KG1 (cell line): ENCODE measurements around the gene NUP214.
A peak's percentile ranks its signal among the peaks of the same experiment; 100 is the strongest.
"Not testable (repeated sequence)": the region's sequence is repeated elsewhere in the genome, so short reads cannot be mapped to it uniquely, and the experiment has no call there.

ENCODE experiments used
- DNase-seq: peaks from one replicate; lab custom pipeline; 2025; lab: John Stamatoyannopoulos, UW

Gene NUP214

DNA sequence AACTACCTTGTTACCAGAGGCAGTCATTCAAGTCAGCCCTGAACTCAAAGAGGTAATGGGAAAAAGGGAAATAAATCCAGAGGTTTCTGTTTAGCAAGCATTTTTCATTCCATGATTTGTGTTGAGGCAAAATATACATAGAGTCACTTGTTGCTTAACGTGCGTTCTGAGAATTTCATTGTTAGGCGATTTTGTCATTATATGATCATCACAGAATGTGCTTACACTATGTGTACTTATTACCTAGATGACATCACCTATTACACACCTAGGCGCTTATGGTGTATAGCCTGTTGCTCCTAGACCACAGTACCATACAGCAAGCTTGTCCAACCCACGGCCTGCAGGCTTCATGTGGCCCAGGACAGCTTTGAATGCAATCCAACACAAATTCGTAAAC is 36.2 kb downstream of the NUP214 start:
- no peak for DNase-seq

- DNase-seq = no peak
Observed at GRCh38 chr9:131162886-131163285, 37.5 kb downstream of the NUP214 start.

GRCh38 chr9:131165523-131165922 is 40.1 kb downstream of the NUP214 start:
- no peak for DNase-seq

GRCh38 chr9:131167146-131167692 is 41.8 kb downstream of the NUP214 start:
- DNase-seq = no peak

- DNase-seq = no peak
Observed at GRCh38 chr9:131167936-131168335, 42.5 kb downstream of the NUP214 start.

DNA sequence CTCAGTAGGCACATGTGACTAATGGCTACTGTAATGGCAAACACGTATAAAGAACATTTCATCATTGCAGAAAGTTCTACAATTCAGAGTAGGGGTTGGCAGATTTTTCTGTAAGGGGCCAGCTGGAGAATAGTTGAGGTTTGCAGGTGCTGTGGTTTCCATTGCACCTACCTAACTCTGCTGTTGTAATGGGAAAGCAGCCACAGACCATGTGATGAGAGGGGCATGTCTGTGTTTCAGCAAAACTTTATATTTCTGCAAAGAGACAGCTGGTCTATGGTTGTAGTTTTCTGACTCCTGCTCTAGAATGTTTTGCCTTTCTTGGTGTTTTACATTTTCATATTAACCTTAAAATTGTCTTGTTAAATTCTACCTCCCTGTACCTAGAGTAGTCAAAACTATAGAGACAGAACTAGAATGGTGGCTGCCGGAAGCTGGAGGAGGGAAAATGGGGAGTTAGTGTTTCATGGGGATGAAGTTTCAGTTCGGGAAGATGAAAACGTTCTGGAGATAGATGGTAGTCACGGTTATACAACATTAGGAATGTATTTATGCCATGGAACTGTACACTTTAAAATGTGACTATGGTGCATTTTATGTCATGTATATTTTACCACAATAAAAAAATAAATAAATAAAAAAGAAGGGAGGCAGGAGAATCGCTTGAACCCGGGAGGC is 44.3 kb downstream of the NUP214 start:
- DNase-seq = no peak

DNA sequence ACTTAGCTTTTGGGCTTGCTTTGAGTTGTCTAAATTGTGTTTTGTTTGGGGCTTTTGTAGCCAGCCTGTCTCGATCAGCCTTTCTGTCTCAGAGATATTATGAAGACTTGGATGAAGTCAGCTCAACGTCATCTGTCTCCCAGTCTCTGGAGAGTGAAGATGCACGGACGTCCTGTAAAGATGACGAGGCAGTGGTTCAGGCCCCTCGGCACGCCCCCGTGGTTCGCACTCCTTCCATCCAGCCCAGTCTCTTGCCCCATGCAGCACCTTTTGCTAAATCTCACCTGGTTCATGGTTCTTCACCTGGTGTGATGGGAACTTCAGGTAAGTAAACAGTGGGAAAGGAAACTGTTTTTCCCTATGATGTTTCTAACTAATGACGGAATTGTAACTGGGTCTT is 48.6 kb downstream of the NUP214 start:
- no peak for DNase-seq

DNA sequence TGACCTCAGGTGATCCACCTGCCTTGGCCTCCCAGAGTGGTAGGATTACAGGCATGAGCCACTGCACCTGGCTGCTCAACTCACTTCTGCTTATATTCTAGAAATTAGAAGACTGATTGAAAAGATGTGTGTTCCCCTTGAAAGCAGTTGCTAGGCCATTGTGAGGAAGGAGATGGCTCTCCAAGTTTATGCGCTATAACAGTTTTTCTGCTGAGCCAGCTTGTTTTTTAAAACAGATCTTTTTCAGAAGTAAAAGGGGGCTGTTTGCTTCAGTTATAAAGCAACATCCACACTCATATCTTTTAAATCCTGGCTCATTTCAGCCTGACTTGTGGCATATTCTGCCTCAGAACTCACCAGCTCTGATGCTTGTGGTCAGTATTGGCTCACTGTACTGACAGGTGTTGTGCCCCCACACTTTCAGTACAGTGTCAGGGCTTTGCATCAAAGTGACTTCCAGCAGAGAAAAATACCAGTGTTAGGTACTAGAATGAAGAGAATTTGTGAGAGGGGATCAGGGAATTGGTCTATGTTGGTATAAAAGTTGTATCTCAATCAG is 49.4 kb downstream of the NUP214 start:
- DNase-seq = no peak

DNA sequence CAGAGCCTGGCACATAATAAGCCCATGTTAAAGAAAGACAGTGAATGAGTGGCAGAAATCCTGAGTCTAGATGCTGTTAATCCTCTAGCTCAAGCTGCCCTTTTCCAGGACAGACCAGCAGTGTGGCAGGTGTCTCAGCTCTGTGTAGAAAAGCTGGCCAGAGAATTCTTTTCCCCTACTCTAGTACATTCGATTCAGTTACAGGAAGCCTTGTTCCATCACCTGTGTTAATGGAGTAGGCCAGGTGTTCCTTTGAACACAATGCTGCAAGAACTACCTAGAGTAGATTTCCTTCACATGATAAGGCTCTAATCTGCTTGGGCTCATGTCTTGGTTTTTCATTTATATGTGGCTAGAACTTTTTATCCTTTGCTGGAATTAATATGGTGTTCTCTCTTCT is 52.5 kb downstream of the NUP214 start:
- DNase-seq = no peak

DNA sequence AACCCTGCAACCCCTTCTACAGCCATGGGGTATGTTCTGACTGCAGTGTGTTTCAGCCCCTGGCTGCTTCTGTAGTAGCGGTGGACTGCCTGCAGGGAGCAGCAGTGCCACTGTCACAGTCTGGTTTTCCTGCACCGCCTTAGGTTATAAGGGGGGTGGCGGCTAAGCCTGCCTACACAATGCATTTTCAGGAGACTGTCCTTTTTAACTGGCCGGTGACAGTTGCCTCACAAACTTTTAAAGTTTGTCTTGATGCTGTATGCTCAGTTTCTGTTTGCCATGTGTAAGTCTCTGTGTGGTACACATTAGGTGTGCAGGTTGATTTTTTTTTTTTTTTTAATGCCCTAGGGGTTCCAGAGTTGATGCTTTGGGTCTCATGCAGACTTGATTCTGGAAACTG is 53.0 kb downstream of the NUP214 start:
- DNase-seq = peak; percentile 43

GRCh38 chr9:131178926-131179325 is 53.5 kb downstream of the NUP214 start:
- DNase-seq = no peak

GRCh38 chr9:131179561-131180219 is 54.3 kb downstream of the NUP214 start:
- DNase-seq = no peak

DNA sequence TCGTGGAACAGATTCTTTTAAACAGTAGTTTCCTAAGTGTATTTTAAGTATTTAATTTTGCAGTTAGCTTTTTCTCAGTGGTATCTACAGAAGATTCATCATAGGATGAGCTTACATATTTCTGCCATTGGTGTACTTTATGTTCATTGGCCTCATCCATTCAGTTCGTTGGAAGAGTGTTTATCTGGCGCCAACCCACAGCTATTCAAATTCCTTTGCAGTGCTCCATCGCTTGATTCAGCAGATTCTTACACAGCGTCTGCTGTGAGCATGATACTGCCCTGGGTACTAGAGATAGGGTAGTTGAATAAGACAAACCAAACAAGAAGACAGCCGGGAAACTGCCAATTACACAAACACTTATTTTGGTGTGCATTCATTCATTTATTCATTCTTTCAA is 55.1 kb downstream of the NUP214 start:
- no peak for DNase-seq

DNA sequence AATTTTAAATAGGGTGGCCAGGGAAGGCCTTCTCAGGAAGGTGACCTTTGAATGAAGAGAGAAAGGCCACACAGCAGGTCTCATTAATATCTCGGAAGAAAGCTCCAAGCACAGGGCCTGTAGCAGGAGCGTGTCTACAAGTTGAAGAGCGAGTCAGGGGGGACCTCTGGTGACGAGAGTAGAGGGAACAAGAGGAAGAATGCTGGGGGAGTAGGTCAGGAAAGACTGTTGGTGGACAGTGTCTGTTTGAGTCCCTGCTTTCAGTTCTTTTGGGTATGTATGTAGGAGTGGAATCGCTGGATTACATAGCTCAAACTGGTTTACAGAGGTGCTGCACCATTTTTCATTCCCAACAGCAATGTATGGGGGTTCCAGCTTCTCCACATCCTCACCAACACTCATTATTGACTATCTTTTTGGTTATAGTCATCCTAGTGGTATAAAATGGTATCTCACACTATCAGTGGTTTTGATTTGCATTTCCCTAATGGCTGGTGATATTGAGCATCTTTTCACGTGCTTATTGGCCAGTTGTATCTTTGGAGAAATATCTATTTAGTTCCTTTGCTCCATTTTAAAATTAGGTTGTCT is 55.8 kb downstream of the NUP214 start:
- no peak for DNase-seq

DNA sequence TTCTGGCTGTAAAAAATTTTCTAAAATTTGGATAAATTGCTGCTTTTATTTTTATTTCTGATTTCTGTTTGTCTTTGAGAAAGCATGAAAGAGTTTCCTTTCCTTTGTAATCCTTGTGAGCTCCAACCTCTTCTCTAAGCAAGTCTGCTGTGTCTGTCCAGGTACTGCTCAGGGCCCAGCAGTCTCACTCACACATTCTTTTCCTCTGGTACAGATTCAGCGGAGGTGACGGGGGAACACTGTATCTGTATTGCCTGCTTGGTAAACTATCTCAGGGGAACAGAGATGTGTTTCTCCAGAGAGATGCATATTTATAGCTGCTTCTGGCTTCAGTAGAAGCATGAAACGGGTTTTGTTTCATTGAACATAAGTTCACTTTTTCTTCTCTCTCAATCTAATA is 60.5 kb downstream of the NUP214 start:
- DNase-seq = no peak

GRCh38 chr9:131186622-131187021 is 61.2 kb downstream of the NUP214 start:
- no peak for DNase-seq

GRCh38 chr9:131187957-131188356 is 62.6 kb downstream of the NUP214 start:
- DNase-seq = no peak

GRCh38 chr9:131188976-131189375 is 63.6 kb downstream of the NUP214 start:
- no peak for DNase-seq

GRCh38 chr9:131190191-131190590 is 64.8 kb downstream of the NUP214 start:
- no peak for DNase-seq

GRCh38 chr9:131191032-131191431 is 65.6 kb downstream of the NUP214 start:
- DNase-seq = not testable (repeated sequence)

DNA sequence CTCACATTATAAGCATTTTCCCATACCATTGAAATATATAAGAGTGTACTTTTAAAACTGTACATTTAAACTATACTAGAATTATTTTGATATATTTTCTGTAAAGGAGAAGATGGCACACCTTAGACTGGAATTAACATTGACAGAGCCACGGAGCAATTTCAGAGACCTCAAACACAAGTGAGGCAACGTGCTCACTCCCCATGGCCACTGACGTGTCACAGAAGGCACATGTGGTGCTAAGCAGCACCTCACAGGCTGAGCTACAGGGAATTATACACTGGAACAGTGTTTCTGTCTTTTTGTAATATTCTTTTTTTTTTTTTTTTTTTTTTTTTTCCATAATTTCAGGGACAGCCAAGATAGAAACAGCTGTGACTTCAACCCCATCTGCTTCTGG is 66.5 kb downstream of the NUP214 start:
- no peak for DNase-seq

- no peak for DNase-seq
Observed at GRCh38 chr9:131193051-131193450, 67.7 kb downstream of the NUP214 start.

- no peak for DNase-seq
Observed at GRCh38 chr9:131194762-131195161, 69.4 kb downstream of the NUP214 start.
